Measurements from ENCODE around the gene LUM.

- TF ChIP-seq, protein P1, sequence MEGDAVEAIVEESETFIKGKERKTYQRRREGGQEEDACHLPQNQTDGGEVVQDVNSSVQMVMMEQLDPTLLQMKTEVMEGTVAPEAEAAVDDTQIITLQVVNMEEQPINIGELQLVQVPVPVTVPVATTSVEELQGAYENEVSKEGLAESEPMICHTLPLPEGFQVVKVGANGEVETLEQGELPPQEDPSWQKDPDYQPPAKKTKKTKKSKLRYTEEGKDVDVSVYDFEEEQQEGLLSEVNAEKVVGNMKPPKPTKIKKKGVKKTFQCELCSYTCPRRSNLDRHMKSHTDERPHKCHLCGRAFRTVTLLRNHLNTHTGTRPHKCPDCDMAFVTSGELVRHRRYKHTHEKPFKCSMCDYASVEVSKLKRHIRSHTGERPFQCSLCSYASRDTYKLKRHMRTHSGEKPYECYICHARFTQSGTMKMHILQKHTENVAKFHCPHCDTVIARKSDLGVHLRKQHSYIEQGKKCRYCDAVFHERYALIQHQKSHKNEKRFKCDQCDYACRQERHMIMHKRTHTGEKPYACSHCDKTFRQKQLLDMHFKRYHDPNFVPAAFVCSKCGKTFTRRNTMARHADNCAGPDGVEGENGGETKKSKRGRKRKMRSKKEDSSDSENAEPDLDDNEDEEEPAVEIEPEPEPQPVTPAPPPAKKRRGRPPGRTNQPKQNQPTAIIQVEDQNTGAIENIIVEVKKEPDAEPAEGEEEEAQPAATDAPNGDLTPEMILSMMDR (conservative IDR thresholded peaks at IDR 0.05 in 1 of 2, IDR thresholded peaks at IDR 0.05 in 1 of 2; ENCODE audit: low read depth in 1 of 2, low read length in 2 of 2): no peak
- TF ChIP-seq EZH2 (IDR thresholded peaks at IDR 0.05; ENCODE audit: low read length, missing control alignments): no peak
Observed at GRCh38 chr12:91140026-91140931, 29.0 kb upstream of the LUM start.

Measured in fibroblast of lung (primary cell).